ENCODE results near the gene ZKSCAN7. TPM values are rescaled to one million over a fixed set of nuclear protein-coding genes. Genes with fewer than 3 reads are reported as not detected.
"Not testable (repeated sequence)": the region's sequence is repeated elsewhere in the genome, so short reads cannot be mapped to it uniquely, and the experiment has no call there.

The ZKSCAN7 gene
- total RNA-seq, 1 donor from 2014 or later = 19.6 TPM

- Mint-ChIP-seq H3K27ac (no peak overlapping the region), H3K4me1 (no peaks in the 10 kb centered on the region), H3K27me3 (ENCODE audit: low read depth) (peaks cover 23% of the 10 kb centered on the region), H3K9me3 (no peaks in the 10 kb centered on the region), H3K4me3 (no peak overlapping the region), H3K36me3 (no peaks in the 10 kb centered on the region)
- DNase-seq (ENCODE audit: low spot score in 2 of 2, unreplicated experiment in 2 of 2) = no peak
- TF ChIP-seq CTCF (IDR thresholded peaks at IDR 0.05; ENCODE audit: unreplicated experiment) = no peak
Observed at GRCh38 chr3:44525060-44525459, 29.9 kb upstream of the ZKSCAN7 start.

- H3K4me1 Mint-ChIP-seq = peaks cover 4% of the 10 kb centered on the region
- DNase-seq (ENCODE audit: low spot score in 2 of 2, unreplicated experiment in 2 of 2) = no peak
- H3K36me3 Mint-ChIP-seq = no peaks in the 10 kb centered on the region
- no peaks in the 10 kb centered on the region for H3K9me3 Mint-ChIP-seq
- H3K27me3 Mint-ChIP-seq (ENCODE audit: low read depth) = peaks cover 31% of the 10 kb centered on the region
- H3K4me3 Mint-ChIP-seq = no peak overlapping the region
- no peak overlapping the region for H3K27ac Mint-ChIP-seq
- no peak for TF ChIP-seq CTCF (IDR thresholded peaks at IDR 0.05; ENCODE audit: unreplicated experiment)
Observed at GRCh38 chr3:44529927-44530326, 25.1 kb upstream of the ZKSCAN7 start.

GRCh38 chr3:44530911-44531310 lies 24.1 kb upstream of the ZKSCAN7 start:
- no peak for TF ChIP-seq CTCF (IDR thresholded peaks at IDR 0.05; ENCODE audit: unreplicated experiment)
- DNase-seq (ENCODE audit: low spot score in 2 of 2, unreplicated experiment in 2 of 2) = no peak
- Mint-ChIP-seq H3K27me3 (ENCODE audit: low read depth) (peaks cover 40% of the 10 kb centered on the region), H3K9me3 (no peaks in the 10 kb centered on the region), H3K27ac (no peak overlapping the region), H3K4me3 (no peak overlapping the region), H3K36me3 (no peaks in the 10 kb centered on the region), H3K4me1 (peaks cover 4% of the 10 kb centered on the region)

GRCh38 chr3:44534659-44535058 lies 20.3 kb upstream of the ZKSCAN7 start:
- not testable (repeated sequence) for H3K4me3 Mint-ChIP-seq; H3K27ac Mint-ChIP-seq; H3K4me1 Mint-ChIP-seq; H3K36me3 Mint-ChIP-seq; H3K9me3 Mint-ChIP-seq; DNase-seq (ENCODE audit: low spot score in 2 of 2, unreplicated experiment in 2 of 2)
- H3K27me3 Mint-ChIP-seq (ENCODE audit: low read depth) = peaks cover 55% of the 10 kb centered on the region

GRCh38 chr3:44535364-44535763 lies 19.6 kb upstream of the ZKSCAN7 start:
- no peaks in the 10 kb centered on the region for H3K9me3 Mint-ChIP-seq
- H3K27me3 Mint-ChIP-seq (ENCODE audit: low read depth) = peaks cover 52% of the 10 kb centered on the region
- no peaks in the 10 kb centered on the region for H3K36me3 Mint-ChIP-seq
- TF ChIP-seq CTCF (IDR thresholded peaks at IDR 0.05; ENCODE audit: unreplicated experiment) = no peak
- no peak for DNase-seq (ENCODE audit: low spot score in 2 of 2, unreplicated experiment in 2 of 2)
- H3K4me3 Mint-ChIP-seq = no peak overlapping the region
- H3K27ac Mint-ChIP-seq = no peak overlapping the region
- H3K4me1 Mint-ChIP-seq = peaks cover 4% of the 10 kb centered on the region

- peaks cover 68% of the 10 kb centered on the region for H3K27me3 Mint-ChIP-seq (ENCODE audit: low read depth)
- H3K4me3 Mint-ChIP-seq; H3K4me1 Mint-ChIP-seq; DNase-seq (ENCODE audit: low spot score in 2 of 2, unreplicated experiment in 2 of 2); H3K27ac Mint-ChIP-seq; H3K36me3 Mint-ChIP-seq; H3K9me3 Mint-ChIP-seq: not testable (repeated sequence)
Observed at GRCh38 chr3:44544811-44545210, 10.2 kb upstream of the ZKSCAN7 start.

- H3K27ac Mint-ChIP-seq = peak overlapping the region; percentile 95
- H3K9me3 Mint-ChIP-seq = peaks cover 9% of the 10 kb centered on the region
- H3K4me1 Mint-ChIP-seq = peaks cover 29% of the 10 kb centered on the region
- peak overlapping the region; percentile 92 for H3K4me3 Mint-ChIP-seq
- H3K27me3 Mint-ChIP-seq (ENCODE audit: low read depth) = peaks cover 25% of the 10 kb centered on the region
- H3K36me3 Mint-ChIP-seq = peaks cover 30% of the 10 kb centered on the region
- no peak for TF ChIP-seq CTCF (IDR thresholded peaks at IDR 0.05; ENCODE audit: unreplicated experiment)
- DNase-seq (ENCODE audit: low spot score in 2 of 2, unreplicated experiment in 2 of 2) = no peak
Observed at GRCh38 chr3:44555723-44556122, 730 bp downstream of the ZKSCAN7 start.
